H9 (cell line): ENCODE data around the gene PLXNA1. TPM values are rescaled to one million over a fixed set of nuclear protein-coding genes. Genes with fewer than 3 reads are reported as not detected.

Experiments used
- DNase-seq: peaks from one replicate; pipeline ENCODE4 v3.0.0-alpha.2; 2017
- H2AFZ ChIP-seq: one replicate; pipeline ENCODE4 v1.6.1; 2013; ENCODE audit warnings: mild to moderate bottlenecking, low read length, control low read depth, moderate library complexity
- H2AK5ac ChIP-seq: 2 replicates; pipeline ENCODE4 v1.6.1; 2013; ENCODE audit warnings: low read length, control low read depth, mixed read lengths; ENCODE audit not compliant: insufficient read length
- H2BK120ac ChIP-seq: one replicate; pipeline ENCODE4 v1.6.1; 2013; ENCODE audit warnings: low read depth, mild to moderate bottlenecking, low read length, control low read depth, inconsistent platforms; ENCODE audit not compliant: poor library complexity, severe bottlenecking
- H2BK12ac ChIP-seq: 2 replicates; pipeline ENCODE4 v1.6.1; 2013; ENCODE audit warnings: low read length, control low read depth, mixed read lengths, low read depth; ENCODE audit not compliant: insufficient read length
- H2BK15ac ChIP-seq: 2 replicates; pipeline ENCODE4 v1.6.1; 2013; ENCODE audit warnings: low read depth, low read length, control low read depth
- H2BK20ac ChIP-seq: one replicate; pipeline ENCODE4 v1.6.1; 2013; ENCODE audit warnings: low read depth, mild to moderate bottlenecking, low read length, control low read depth, inconsistent platforms; ENCODE audit not compliant: poor library complexity, severe bottlenecking
- H2BK5ac ChIP-seq: 2 replicates; pipeline ENCODE4 v1.6.1; 2013; ENCODE audit warnings: low read length, control low read depth, mixed read lengths; ENCODE audit not compliant: insufficient read length
- H3K14ac ChIP-seq: 2 replicates; pipeline ENCODE4 v1.6.1; 2013; ENCODE audit warnings: low read length, control low read depth; ENCODE audit not compliant: insufficient read depth
- H3K18ac ChIP-seq: 2 replicates; pipeline ENCODE4 v1.6.1; 2013; ENCODE audit warnings: low read depth, mild to moderate bottlenecking, mixed read lengths, low read length, control low read depth; ENCODE audit not compliant: insufficient read length
- H3K23ac ChIP-seq: 2 replicates; pipeline ENCODE4 v1.6.1; 2013; ENCODE audit warnings: low read length, control low read depth, mixed read lengths, low read depth; ENCODE audit not compliant: insufficient read length
- H3K23me2 ChIP-seq: 2 replicates; pipeline ENCODE4 v1.6.1; 2013; ENCODE audit warnings: low read depth, mild to moderate bottlenecking, mixed read lengths, low read length, control low read depth; ENCODE audit not compliant: insufficient read length, poor library complexity, severe bottlenecking
- H3K27ac ChIP-seq: 2 replicates; pipeline ENCODE4 v1.5.1; 2013; ENCODE audit warnings: low read length, control low read depth, mixed read lengths, low read depth; ENCODE audit not compliant: insufficient read length
- H3K27me3 ChIP-seq: 2 replicates; pipeline ENCODE4 v1.6.1; 2013; ENCODE audit warnings: low read length, control low read depth, inconsistent platforms; ENCODE audit not compliant: insufficient read depth
- H3K4ac ChIP-seq: 2 replicates; pipeline ENCODE4 v1.6.1; 2013; ENCODE audit warnings: low read depth, mild to moderate bottlenecking, control low read depth, inconsistent platforms, low read length, moderate library complexity
- H3K4me1 ChIP-seq: 2 replicates; pipeline ENCODE4 v1.6.1; 2013; ENCODE audit warnings: low read length, control low read depth, inconsistent platforms; ENCODE audit not compliant: insufficient read depth
- H3K4me2 ChIP-seq: 2 replicates; pipeline ENCODE4 v1.6.1; 2013; ENCODE audit warnings: low read length, control low read depth, mixed read lengths; ENCODE audit not compliant: insufficient read length, insufficient read depth
- H3K56ac ChIP-seq: 2 replicates; pipeline ENCODE4 v1.6.1; 2013; ENCODE audit warnings: low read depth, mild to moderate bottlenecking, mixed read lengths, low read length, control low read depth; ENCODE audit not compliant: insufficient read length
- H3K79me1 ChIP-seq: 2 replicates; pipeline ENCODE4 v1.6.1; 2013; ENCODE audit warnings: low read depth, mild to moderate bottlenecking, moderate library complexity, low read length, control low read depth, inconsistent platforms; ENCODE audit not compliant: insufficient read depth, poor library complexity, severe bottlenecking
- H3K79me2 ChIP-seq: 2 replicates; pipeline ENCODE4 v1.6.1; 2013; ENCODE audit warnings: low read length, control low read depth, inconsistent platforms; ENCODE audit not compliant: insufficient read depth
- H3K9ac ChIP-seq: 2 replicates; pipeline ENCODE4 v1.6.1; 2013; ENCODE audit warnings: low read length, control low read depth, mixed read lengths; ENCODE audit not compliant: insufficient read length; ENCODE audit errors: extremely low read depth
- H3K9me3 ChIP-seq: one replicate; pipeline ENCODE4 v1.6.1; 2013; ENCODE audit warnings: low read depth, low read length, inconsistent platforms; ENCODE audit not compliant: control insufficient read depth
- H3T11ph ChIP-seq: one replicate; pipeline ENCODE4 v1.6.1; 2013; ENCODE audit warnings: mild to moderate bottlenecking, low read length, control low read depth, inconsistent platforms
- H4K20me1 ChIP-seq: one replicate; pipeline ENCODE4 v1.6.1; 2013; ENCODE audit not compliant: control insufficient read depth, insufficient read length, insufficient read depth
- H4K5ac ChIP-seq: 2 replicates; pipeline ENCODE4 v1.6.1; 2013; ENCODE audit warnings: low read depth, mild to moderate bottlenecking, mixed read lengths, low read length, control low read depth; ENCODE audit not compliant: insufficient read length
- H4K8ac ChIP-seq: replicated peaks from 2 replicates; pipeline ENCODE4 v1.6.1; 2013; ENCODE audit warnings: low read length, control low read depth, mixed read lengths, low read depth; ENCODE audit not compliant: insufficient read length
- H4K91ac ChIP-seq: 2 replicates; pipeline ENCODE4 v1.6.1; 2013; ENCODE audit warnings: low read depth, mild to moderate bottlenecking, moderate library complexity, mixed read lengths, low read length, control low read depth; ENCODE audit not compliant: insufficient read length
- H3K27ac Mint-ChIP-seq, 3 experiments: 2 replicates in 2 of 3; 3 replicates in 1 of 3; pipeline ENCODE4 v1.8.0; 2020 to 2021; ENCODE audit warnings: mixed read lengths in 3 of 3, mild to moderate bottlenecking in 1 of 3, moderate library complexity in 1 of 3
- H3K27me3 Mint-ChIP-seq: 2 replicates; pipeline ENCODE4 v1.8.0; 2021; ENCODE audit warnings: low read depth, mild to moderate bottlenecking, moderate library complexity, mixed read lengths
- H3K36me3 Mint-ChIP-seq, 3 experiments: 2 replicates in 2 of 3; 3 replicates in 1 of 3; pipeline ENCODE4 v1.8.0; 2020 to 2021; ENCODE audit warnings: low read depth in 3 of 3, mixed read lengths in 3 of 3; ENCODE audit not compliant: insufficient read depth in 1 of 3
- H3K4me1 Mint-ChIP-seq, 2 experiments: 2 replicates each; pipeline ENCODE4 v1.8.0; 2020; ENCODE audit warnings: mixed read lengths in 2 of 2
- H3K4me3 Mint-ChIP-seq, 2 experiments: 2 replicates in 1 of 2; 3 replicates in 1 of 2; pipeline ENCODE4 v1.8.0; 2020 to 2021; ENCODE audit warnings: mild to moderate bottlenecking in 2 of 2, mixed read lengths in 2 of 2, moderate library complexity in 1 of 2
- H3K9me3 Mint-ChIP-seq, 2 experiments: 2 replicates in 1 of 2; 3 replicates in 1 of 2; pipeline ENCODE4 v1.8.0; 2020; ENCODE audit warnings: mild to moderate bottlenecking in 2 of 2, mixed read lengths in 2 of 2, moderate library complexity in 1 of 2
- CTCF ChIP-seq: fragments of 200-600 bp; sonication (generic); conservative IDR thresholded peaks from 3 replicates; pipeline ENCODE4 v1.8.0; 2021; ENCODE audit warnings: antibody characterized with exemption, mild to moderate bottlenecking
- WGBS: extraction: QIAGEN DNeasy Blood & Tissue Kit; methylation state at CpG from one replicate; pipeline ENCODE4 v1.1.7; 2013; ENCODE audit warnings: missing lambda C conversion rate, low lambda C conversion rate, mixed read lengths; ENCODE audit not compliant: insufficient read length; ENCODE audit errors: extremely low coverage; 5-methylcytosine and 5-hydroxymethylcytosine counted together
- total RNA-seq: library from RNA; stranded (reverse); gene quantifications from 2 replicates; pipeline ENCODE4 v1.2.1, GENCODE V29; 2021

PLXNA1 gene
- total RNA-seq, 1 experiment from 2014 or later, result 42.1 TPM

GRCh38 chr3:127019449-127019848, 36.5 kb downstream of the PLXNA1 start:
- Histone ChIP-seq H2AFZ (no peak overlapping the region), H3K4me1 (no peaks in the 10 kb centered on the region), H4K91ac (no peak overlapping the region), H3K4me2 (no peak overlapping the region), H2BK120ac (no peak overlapping the region), H2AK5ac (no peak overlapping the region), H4K5ac (no peak overlapping the region), H3K9ac (no peak overlapping the region), H2BK15ac (no peak overlapping the region), H3T11ph (no peak overlapping the region), H3K23ac (no peak overlapping the region), H3K56ac (no peak overlapping the region), H2BK5ac (no peak overlapping the region), H4K8ac (no peak overlapping the region), H3K23me2 (no peaks in the 10 kb centered on the region), H3K27ac (no peak overlapping the region), H2BK12ac (no peak overlapping the region), H4K20me1 (no peaks in the 10 kb centered on the region), H2BK20ac (no peak overlapping the region), H3K14ac (no peak overlapping the region), H3K79me2 (no peaks in the 10 kb centered on the region), H3K27me3 (no peaks in the 10 kb centered on the region), H3K18ac (no peak overlapping the region), H3K9me3 (no peaks in the 10 kb centered on the region), H3K79me1 (no peaks in the 10 kb centered on the region), H3K4ac (no peak overlapping the region)
- TF ChIP-seq CTCF, result no peak
- H3K36me3 Mint-ChIP-seq, result peaks cover 14 to 54% (median 48%) of the 10 kb centered on the region in 3 experiments; a peak in 6 of 7 replicates
- peak overlapping the region in 1 of 3 experiments; percentile 44; a peak in 2 of 7 replicates for H3K27ac Mint-ChIP-seq
- no peak overlapping the region for H3K4me3 Mint-ChIP-seq
- no peaks in the 10 kb centered on the region for H3K27me3 Mint-ChIP-seq
- H3K9me3 Mint-ChIP-seq, result no peaks in the 10 kb centered on the region
- no peak for DNase-seq
- WGBS, result no CpG with 5 or more reads among the region's 8 CpGs
- no peaks in the 10 kb centered on the region for H3K4me1 Mint-ChIP-seq
